Epidermal melanocyte (primary cell): ENCODE data around the gene MSI1.
A peak's percentile ranks its signal among the peaks of the same experiment; 100 is the strongest.

ENCODE experiments used
- DNase-seq: peaks from one replicate; pipeline ENCODE4 v3.0.0; 2011; ENCODE audit warnings: low spot score; ENCODE audit not compliant: insufficient read length

Gene MSI1

GRCh38 chr12:120377611-120378010 lies 8.6 kb upstream of the MSI1 start:
- no peak for DNase-seq

GRCh38 chr12:120376934-120377572 lies 8.1 kb upstream of the MSI1 start:
- DNase-seq: no peak

- no peak for DNase-seq
Observed at GRCh38 chr12:120376416-120376815, 7.5 kb upstream of the MSI1 start.

- no peak for DNase-seq
Observed at GRCh38 chr12:120376009-120376408, 7.0 kb upstream of the MSI1 start.

GRCh38 chr12:120373683-120374082 lies 4.7 kb upstream of the MSI1 start:
- DNase-seq: no peak

- no peak for DNase-seq
Observed at GRCh38 chr12:120370343-120371243, 1.6 kb upstream of the MSI1 start.

GRCh38 chr12:120369603-120370342 lies 809 bp upstream of the MSI1 start:
- no peak for DNase-seq

- DNase-seq: no peak
Observed at GRCh38 chr12:120367924-120368788, 808 bp downstream of the MSI1 start.

GRCh38 chr12:120367233-120367923 lies 1.6 kb downstream of the MSI1 start:
- DNase-seq: no peak

- no peak for DNase-seq
Observed at GRCh38 chr12:120366845-120367232, 2.1 kb downstream of the MSI1 start.

GRCh38 chr12:120366341-120366705 lies 2.6 kb downstream of the MSI1 start:
- DNase-seq: no peak

- DNase-seq: no peak
Observed at GRCh38 chr12:120365675-120366340, 3.2 kb downstream of the MSI1 start.

GRCh38 chr12:120364487-120364886 lies 4.5 kb downstream of the MSI1 start:
- no peak for DNase-seq

GRCh38 chr12:120363274-120363855 lies 5.6 kb downstream of the MSI1 start:
- DNase-seq: no peak

GRCh38 chr12:120362516-120363273 lies 6.3 kb downstream of the MSI1 start:
- no peak for DNase-seq

GRCh38 chr12:120361506-120362208 lies 7.3 kb downstream of the MSI1 start:
- DNase-seq: peak; percentile 91

GRCh38 chr12:120359128-120359527 lies 9.8 kb downstream of the MSI1 start:
- no peak for DNase-seq

- DNase-seq: no peak
Observed at GRCh38 chr12:120358412-120359100, 10.4 kb downstream of the MSI1 start.
